Activated CD8-positive, alpha-beta memory T cell treated with anti-CD3 and anti-CD28 coated beads for 1 hour (primary cell): ENCODE results near the gene MEG3.
"Not testable (repeated sequence)": the region's sequence is repeated elsewhere in the genome, so short reads cannot be mapped to it uniquely, and the experiment has no call there.

Experiments used
- DNase-seq, 2 donors: peaks; one replicate each; pipeline ENCODE4 v3.0.0-alpha.2; 2020; ENCODE audit warnings: low read depth in 1 of 2; ENCODE audit errors: extremely low read depth in 1 of 2

MEG3 gene

GRCh38 chr14:100813291-100813690, 12.6 kb upstream of the MEG3 start:
- no peak for DNase-seq

DNA sequence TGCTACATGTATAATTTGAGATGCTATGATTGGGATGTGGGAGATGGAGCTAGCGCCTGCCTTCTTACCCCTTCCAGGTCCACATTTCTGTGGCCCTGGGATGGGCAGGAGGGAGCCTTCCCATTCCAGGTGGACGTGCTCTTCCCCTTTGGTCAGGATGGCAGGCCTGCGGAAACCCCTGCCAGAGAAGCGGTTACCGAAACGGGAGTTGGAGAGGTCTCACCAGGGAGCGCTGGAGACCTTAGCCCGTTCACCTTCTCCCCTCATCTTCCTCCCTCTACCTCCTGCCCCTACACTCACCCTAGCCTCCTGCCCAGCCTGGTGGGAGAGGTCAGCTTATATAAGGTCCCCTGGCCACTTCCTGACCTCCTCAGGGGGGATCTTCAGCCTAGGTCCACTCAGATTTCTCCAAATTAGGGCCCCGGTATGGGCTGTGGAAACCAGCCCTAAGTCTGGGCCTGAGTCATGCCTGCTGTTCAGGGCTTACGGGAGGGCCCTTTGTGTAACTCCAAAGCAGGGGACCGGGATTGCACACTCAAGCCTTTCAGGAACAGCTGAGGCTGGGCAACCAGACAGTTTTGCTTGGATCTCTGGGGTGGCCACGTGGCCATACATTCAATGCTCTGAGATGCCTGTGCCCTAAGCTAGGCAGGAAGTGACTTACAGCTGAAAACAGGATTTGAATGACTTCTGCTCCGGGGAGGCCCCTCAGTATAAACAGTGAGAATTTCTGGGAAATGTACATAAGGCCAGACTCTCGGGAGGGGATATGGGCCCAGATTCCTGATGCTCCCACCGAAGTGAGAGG, 10.2 kb upstream of the MEG3 start:
- DNase-seq: no peak

DNA sequence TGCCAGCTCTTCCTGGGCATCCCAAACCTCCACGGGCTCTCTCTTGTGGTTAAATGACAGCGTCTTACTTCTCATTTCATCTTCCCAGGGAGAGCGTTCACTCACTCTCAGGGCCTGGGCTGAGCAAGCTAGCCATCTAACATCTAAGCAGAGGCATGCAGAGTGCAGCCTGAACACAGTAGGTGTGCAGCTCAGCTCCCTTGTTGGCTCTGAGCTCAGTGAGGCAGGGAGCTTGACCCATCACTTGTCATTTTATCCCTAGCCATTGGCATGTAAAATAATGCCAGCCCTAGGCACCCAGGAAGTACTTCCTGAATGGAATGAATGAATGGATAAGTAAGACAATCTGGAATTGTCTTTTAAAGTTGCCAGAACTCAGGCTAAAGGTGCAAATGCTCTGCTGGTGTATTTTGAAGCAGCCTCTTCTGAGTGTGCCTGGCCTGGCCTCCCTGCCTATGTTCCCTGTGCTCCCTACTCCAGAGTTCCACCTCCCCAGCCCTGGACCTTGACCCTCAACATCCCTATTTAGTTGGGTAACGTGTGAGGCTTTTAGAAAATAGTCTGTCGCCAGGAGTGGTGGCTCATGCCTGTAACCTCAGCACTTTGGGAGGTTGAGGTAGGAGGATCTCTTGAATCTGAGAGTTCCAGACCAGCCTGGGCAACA, 9.5 kb upstream of the MEG3 start:
- DNase-seq: no peak

DNA sequence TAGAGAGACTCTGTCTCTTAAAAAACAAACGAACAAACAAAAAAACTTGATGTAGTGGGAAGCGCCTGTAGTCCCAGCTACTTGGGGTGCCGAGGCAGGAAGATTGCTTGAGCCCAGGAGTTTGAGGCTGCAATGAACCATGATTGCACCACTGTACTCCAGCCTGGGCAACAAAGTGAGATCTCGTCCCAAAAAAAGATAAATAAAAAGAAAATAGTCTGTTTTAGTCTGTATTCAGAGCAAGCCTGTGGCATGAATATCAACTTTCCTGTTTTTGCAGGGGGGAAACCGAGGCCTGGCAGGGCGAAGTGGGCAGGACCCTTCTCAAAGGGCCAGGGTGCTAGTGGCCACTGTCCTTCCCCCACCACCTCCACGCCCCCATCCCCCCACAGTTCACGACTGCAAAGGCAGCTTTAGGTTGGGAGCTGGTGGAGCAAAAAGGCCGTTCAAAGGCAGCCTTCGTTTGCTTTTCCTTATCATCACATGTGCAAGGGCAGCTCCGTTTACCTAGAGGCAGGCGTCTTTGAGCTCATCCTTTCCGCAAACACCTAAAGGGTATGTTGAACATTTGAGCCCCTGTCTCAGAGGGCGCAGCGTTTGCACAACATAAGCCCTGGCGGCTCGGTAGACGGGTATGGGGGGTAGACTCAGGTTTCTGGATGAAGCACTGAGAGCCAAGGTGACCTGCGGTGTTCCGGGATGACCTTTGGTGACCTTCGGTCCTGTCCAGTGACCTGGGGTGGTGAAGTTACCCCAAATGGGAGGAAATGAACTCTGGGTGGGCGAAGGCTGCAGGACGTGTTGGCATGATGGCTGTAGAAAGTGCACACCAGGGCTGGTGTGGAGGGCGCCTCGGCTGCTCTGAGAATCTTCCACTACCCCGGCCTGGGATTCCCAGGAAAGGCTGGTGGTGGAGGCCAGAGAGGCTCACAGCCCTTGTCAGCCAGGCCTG, 8.7 kb upstream of the MEG3 start:
- no peak for DNase-seq

DNA sequence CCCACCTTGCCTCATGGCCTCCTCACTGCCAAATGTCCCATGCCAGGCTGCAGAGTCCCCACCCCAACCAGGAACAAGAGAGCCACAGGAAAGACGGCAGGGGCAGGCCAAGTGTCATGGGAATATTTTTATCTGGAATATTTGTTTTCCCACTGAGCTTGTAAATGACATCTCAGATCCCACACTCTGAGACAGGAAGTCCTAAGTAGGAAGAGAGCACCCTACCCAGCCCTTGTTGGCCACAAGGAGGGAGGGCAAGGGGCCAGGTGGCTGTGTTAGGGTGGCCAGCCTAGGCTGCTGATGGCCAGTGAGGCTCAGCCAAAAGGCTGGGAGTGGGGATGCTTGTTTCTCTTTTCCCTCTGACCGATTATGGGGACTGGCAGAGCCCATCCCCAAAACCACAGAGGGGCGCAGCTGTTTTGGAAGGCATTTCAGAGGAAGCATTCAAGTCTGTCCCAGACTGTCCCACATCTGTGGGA, 7.7 kb upstream of the MEG3 start:
- DNase-seq: no peak

- DNase-seq: not testable (repeated sequence)
These were observed 7.0 kb upstream of the MEG3 start for GRCh38 chr14:100818923-100819322.

DNA sequence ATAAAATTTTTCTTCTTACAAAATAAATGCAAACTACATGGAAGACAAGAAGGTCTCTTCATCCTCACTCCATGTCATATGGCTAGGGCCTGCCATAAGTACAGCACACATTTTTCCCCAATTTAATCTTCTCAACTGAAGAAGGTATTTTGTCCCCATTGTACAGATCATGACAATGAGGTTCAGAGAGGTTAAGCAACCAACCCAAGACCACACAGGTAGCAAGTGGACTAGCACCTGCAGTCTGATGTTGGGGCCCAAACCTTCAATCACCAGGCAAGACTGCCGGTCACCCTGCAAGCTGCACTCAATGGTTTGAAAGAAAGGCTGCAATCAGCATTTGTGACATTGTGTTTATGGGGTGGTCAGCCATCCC, 6.5 kb upstream of the MEG3 start:
- DNase-seq: no peak

DNA sequence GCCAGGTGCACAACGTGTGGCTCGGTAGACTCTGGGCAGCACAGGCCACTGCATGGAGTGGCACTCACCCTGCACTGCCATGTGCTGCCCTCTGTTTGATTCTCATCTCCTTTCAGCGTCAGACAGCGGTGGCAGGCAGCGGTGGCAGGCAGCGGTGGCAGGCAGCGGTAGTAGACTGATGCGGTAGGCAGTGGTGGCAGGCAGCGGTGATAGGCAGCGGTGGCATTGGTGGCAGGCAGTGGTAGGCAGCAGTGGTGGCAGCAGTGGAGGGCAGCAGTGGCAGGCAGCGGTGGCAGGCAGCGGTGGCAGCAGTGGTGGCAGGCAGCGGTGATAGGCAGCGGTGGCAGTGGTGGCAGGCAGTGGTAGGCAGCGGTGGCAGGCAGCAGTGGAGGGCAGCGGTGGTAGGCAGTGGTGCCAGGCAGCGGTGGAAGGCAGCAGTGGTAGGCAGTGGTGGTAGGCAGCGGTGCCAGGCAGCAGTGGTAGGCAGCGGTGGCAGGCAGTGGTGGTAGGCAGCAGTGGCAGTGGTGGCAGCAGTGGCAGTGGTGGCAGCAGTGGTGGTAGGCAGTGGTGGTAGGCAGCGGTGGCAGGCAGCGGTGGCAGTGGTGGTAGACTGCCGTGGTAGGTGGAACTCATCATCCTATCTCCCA, 6.0 kb upstream of the MEG3 start:
- DNase-seq: no peak

- DNase-seq: no peak
These were observed 5.0 kb upstream of the MEG3 start for GRCh38 chr14:100820957-100821356.

DNA sequence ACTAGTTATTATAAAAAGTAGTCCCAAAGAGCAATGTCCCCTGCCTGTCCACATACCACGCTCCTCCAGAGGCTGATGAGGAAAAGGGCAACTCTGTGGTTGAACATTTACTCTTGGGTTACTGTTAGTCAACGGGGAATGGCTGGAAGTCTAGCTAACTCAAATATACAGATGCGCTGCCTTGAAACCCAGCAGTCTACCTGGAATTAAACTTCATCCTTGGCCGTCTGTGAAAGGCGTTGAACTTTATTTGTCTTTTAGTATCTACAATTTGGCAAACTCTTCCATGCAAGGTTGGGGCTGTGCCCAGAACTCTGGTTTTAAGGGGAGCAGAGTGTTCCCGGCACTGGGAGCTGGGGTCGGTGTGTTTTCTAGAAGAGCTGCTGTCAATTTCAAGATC, 3.9 kb upstream of the MEG3 start:
- DNase-seq: no peak

DNA sequence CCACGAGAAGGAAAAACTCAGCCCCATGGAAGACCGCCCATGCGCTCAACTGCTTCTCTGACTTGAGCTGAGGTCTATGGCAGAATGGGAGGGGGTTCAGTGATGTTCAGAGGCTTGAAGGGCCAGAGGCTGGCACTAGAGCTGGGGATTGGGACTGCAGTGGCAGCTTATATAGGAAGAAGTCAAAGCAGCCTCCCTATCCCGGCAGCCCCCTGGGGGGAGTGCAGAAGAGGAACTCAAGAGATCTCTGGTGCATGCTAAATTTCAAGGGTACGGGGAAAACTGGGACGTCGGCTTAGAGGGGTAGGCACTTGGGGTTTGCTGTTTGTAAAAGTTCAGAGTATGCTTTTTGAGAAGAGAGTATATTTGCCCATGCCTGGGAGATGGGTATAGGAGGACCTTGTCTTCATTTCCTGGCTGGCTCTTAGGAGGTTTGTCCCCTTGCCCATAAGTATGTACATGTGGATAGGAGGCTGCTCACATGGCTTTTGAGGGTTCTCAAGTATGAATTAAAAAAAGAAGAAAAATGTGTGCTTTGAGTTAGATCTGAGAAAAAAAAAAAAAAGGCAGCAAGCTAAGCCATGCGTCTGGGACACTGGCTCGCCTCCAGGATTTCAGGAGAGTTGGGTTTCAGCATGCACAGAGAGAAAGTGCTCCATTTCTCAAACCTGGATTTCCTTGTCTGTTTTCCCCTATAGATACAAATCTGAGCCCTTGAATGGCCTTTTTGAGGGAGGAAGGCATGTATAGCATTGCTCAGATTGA, 3.2 kb upstream of the MEG3 start:
- no peak for DNase-seq

DNA sequence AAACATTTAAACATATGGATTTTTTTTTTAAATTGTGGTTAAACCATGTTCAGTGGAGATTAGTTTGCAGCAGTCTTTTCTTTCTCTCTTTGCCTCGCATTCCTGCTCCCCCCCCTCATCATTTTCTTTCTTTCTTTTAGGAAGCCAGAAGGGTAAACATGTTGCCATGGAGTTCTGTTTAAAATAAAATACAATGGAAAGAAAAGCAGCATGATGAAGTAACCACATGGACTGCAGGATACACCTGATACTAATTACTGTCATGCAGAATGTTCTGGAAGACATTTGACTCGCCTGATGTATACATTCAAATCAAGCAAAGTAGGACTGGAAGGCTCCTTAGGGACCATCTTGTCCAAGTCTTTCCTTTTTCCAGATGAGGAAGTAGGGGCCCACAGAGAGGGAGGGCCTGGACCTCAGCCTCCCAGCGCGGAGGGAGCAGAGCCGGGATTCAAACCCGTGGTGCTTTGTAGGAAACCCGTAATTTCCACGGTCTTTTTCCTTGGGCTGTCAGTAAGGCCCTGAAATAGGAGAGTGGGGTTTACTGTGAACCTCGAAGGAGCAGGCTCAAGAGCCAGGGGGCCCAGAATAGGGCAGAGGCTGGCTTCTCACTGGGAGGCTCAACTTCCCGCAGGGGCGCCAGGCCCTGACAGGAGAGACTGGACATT, 2.4 kb upstream of the MEG3 start:
- DNase-seq: no peak

DNA sequence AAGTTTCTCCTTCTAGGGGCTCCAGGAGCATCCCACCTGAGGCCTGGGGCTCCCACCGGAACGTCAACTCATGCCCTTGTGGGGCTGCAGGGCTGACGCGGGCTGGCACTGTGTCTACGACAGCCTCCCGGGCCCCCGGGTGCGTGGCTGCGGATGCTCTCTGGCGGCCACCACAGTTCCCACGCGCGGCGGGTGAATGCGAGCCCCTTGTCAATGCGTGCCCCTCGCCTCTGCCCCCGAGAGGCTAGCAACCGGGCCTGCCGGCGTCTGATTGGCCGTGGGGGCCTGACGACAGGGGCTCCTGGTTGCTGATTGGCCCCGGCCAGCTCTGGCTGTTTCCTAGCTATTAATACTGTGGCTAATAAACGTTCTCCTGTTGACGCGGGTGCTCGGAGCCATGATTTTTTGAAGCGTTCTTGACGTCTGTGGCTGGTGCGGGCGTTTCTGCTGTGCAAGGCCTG, 1.8 kb upstream of the MEG3 start:
- no peak for DNase-seq

DNA sequence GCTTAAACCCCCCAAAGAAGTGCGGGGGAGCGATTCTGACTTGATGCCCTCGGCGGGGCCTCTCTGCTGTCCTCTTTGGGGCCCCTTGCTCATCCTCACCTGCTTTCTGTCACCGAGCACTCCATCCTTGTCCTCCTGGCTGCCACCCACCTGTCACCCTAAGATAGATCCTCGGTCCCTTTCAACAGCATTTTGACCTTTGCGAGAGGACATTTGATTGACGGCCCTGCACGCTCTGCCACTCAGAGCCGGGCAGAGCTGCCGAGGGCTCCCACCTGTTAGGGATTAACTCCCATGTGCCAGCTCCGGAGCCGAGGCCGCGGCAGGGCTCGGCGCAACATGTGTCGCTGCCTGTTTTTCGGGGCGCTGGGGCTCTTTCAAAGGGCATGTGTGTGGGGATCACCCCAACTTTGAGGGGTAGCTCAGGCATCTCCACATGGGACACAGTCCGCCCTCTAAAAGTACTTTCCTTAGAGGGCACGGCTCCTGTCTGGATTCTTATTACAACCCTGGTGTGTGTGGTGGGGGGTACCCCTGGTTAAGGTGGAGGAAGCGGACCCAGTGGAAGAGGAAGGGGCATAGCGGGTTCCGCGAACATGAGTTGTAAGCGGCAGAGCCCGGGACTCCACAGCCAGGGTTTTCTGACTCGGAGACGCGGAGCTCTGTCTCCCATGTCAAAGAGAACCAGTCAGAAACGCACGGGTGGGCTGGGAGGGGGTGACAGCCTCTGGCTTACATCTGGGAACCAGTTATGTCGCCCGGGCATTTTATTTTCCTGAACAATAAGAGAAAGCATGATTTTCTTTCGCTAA, 811 bp upstream of the MEG3 start:
- DNase-seq: no peak

DNA sequence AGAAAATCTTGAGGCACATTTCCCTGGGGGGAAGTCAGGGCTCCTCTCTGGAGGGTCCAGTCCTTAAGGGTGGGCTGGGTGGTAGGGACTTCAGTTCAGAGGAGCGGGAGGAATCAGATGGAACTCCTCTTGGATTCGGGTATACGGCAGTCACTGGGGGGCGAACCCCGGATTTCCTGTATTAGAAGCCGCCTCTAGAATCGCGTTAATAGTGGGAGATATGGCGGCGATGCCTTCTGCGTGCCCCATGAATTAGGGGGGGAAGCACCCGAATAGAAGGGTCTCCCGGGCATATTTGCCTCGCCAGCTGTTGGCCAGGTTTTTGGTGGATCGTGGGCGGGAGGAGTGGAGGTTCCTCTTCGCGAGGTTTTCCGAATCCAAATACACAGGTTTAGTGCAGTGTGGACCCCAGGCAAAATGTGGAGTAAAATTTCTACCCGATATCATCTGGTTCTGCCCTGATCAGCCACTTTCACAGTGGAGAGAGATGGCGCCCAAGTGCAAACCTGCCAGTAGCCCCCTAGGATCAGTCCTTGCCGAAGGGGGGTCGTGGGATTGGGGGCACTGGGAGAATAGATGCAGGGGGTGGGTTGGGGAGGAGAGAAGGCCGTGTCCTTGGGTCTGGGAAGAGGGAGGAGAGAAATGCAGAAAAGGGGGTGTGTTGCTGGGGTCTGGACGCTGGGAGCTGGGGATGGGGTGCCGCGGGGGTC, 628 bp downstream of the MEG3 start:
- no peak for DNase-seq

GRCh38 chr14:100827101-100828021, 1.4 kb downstream of the MEG3 start:
- DNase-seq: no peak
